KBM-7 (cell line): ENCODE data around the gene ZNF230.

Experiments
- DNase-seq: peaks from one replicate; pipeline ENCODE4 v3.0.0-alpha.2; 2015
- in situ Hi-C: fragments of 300-500 bp; cut with MboI; formaldehyde crosslinking; loops from 2 replicates; pipeline ENCODE4 v1.14.3; 2020; ENCODE audit warnings: low sequenced_read_pairs, low pct_unique_long_range_greater_than_20kb, mixed read lengths

ZNF230 gene

GRCh38 chr19:44026622-44027021 lies 23.9 kb downstream of the ZNF230 start:
- in situ Hi-C loops, result no loop called here
- DNase-seq, result no peak

- in situ Hi-C loops, result no loop called here
- DNase-seq, result peak; percentile 3
Observed at GRCh38 chr19:44032001-44032610, 29.3 kb downstream of the ZNF230 start.

- in situ Hi-C loops, result no loop called here
- no peak for DNase-seq
Observed at GRCh38 chr19:44042147-44042546, 39.4 kb downstream of the ZNF230 start.

- no peak for DNase-seq
- in situ Hi-C loops, result no loop called here
Observed at GRCh38 chr19:44050740-44051649, 48.2 kb downstream of the ZNF230 start.

GRCh38 chr19:44051650-44052402 lies 49.1 kb downstream of the ZNF230 start, which contains the start of gene ZNF223:
ZNF223 (plus strand) TSS chr19:44052036; CDS start chr19:44055177, 3,141 bp downstream.
- in situ Hi-C loops, result no loop called here
- DNase-seq, result no peak

GRCh38 chr19:44055870-44056269 lies 53.1 kb downstream of the ZNF230 start:
- in situ Hi-C loops, result no loop called here
- DNase-seq, result no peak

GRCh38 chr19:44059229-44059628 lies 56.5 kb downstream of the ZNF230 start:
- DNase-seq, result no peak
- in situ Hi-C loops, result no loop called here

GRCh38 chr19:44061038-44061437 lies 58.3 kb downstream of the ZNF230 start:
- in situ Hi-C loops, result no loop called here
- DNase-seq, result no peak
